Vagina (tissue), 2 donors: ENCODE data around the gene RBFOX1.

Source experiments
- POLR2A ChIP-seq, 2 donors: fragments of 450-650 bp; IDR thresholded peaks; one replicate each; pipeline ENCODE4 v1.6.1; 2017; ENCODE audit warnings: antibody characterized with exemption in 2 of 2, mild to moderate bottlenecking in 2 of 2, moderate library complexity in 2 of 2
- POLR2AphosphoS5 ChIP-seq, 2 donors: sonication (generic); formaldehyde crosslinking; IDR thresholded peaks; one replicate each; pipeline ENCODE4 v1.9.0; 2017; ENCODE audit warnings: antibody characterized with exemption in 2 of 2, mild to moderate bottlenecking in 2 of 2, low read depth in 1 of 2; ENCODE audit not compliant: insufficient read depth in 1 of 2
- TF ChIP-seq, protein P1 (sequence below), 3 experiments: fragments of 450-650 bp in 2 of 3; fragments of 200-600 bp in 1 of 3; sonication (generic) in 1 of 3; IDR thresholded peaks; one replicate each; pipeline ENCODE4 v1.5.1; 2017 to 2019; ENCODE audit warnings: antibody characterized with exemption in 3 of 3, mild to moderate bottlenecking in 2 of 3, moderate library complexity in 2 of 3

GRCh38 chr16:7742626-7743025 lies 410.0 kb downstream of the RBFOX1 start:
- TF ChIP-seq, protein P1, sequence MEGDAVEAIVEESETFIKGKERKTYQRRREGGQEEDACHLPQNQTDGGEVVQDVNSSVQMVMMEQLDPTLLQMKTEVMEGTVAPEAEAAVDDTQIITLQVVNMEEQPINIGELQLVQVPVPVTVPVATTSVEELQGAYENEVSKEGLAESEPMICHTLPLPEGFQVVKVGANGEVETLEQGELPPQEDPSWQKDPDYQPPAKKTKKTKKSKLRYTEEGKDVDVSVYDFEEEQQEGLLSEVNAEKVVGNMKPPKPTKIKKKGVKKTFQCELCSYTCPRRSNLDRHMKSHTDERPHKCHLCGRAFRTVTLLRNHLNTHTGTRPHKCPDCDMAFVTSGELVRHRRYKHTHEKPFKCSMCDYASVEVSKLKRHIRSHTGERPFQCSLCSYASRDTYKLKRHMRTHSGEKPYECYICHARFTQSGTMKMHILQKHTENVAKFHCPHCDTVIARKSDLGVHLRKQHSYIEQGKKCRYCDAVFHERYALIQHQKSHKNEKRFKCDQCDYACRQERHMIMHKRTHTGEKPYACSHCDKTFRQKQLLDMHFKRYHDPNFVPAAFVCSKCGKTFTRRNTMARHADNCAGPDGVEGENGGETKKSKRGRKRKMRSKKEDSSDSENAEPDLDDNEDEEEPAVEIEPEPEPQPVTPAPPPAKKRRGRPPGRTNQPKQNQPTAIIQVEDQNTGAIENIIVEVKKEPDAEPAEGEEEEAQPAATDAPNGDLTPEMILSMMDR (IDR thresholded peaks at IDR 0.05), result no peak
- TF ChIP-seq POLR2A (IDR thresholded peaks at IDR 0.05) (no peak), POLR2AphosphoS5 (IDR thresholded peaks at IDR 0.05; ENCODE audit: insufficient read depth in 1 of 2, low read depth in 1 of 2) (no peak)
